HG03139 (cell line): ENCODE results near the gene ASTN1.
"Not testable (repeated sequence)": the region's sequence is repeated elsewhere in the genome, so short reads cannot be mapped to it uniquely, and the experiment has no call there.

Experiments used
- ATAC-seq: cut with Tn5 transposase; IDR thresholded peaks from one replicate; pipeline ENCODE4 v1.9.1; 2021; ENCODE audit not compliant: unreplicated experiment

ASTN1 gene

DNA sequence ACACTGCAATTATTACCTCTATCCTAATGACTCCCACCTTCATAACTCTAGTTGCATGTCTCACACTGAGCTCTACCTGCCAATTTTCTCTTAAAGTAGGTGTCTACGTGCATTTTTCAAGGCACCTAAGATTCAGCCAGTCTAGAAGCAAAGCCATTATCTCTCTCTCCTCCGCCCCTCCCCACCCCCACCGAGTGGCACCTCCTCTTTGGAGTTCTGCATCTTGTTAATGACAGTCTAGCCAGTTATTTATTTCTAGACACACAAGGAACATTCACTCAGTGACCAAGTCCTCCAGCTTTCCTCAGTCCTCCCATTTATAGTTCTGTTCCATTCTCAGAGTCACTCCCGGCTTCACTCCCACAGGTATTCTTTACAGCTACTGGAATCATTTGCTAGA lies 47.6 kb downstream of the ASTN1 start:
- ATAC-seq: no peak

DNA sequence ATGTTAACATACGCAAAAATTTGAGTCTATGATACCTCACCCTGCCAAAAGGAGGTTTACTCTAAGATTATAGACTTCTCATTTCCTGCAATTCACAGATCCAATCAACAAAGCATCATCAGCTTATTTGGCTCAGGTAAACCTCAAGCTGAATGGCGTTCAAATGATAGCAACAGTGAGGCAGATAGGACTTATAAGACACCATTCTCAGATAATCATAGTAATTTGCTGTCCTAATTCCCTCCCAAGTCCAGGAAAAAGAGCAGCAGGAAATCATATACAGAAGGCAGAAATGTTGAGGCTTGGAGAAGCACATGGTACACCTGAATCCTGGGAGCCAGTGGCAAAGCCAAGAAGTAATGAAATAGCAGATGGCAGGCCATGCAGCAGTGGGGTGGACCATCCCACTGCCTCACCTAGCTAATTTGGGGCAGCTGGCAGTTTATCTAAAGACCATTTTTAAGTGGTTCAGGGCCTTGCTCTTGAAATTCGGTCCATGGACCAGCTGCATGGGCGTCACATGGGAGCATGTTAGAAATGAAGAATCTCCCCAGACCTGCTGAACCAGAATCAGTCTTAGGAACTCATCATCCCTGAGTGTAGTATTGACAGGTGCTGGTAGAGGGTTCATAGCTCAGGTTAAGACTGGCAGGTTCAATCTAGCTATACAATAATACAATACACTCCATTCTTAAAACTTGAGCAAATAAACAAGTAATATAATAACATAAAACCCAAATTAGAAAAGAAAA lies 57.7 kb downstream of the ASTN1 start:
- no peak for ATAC-seq

DNA sequence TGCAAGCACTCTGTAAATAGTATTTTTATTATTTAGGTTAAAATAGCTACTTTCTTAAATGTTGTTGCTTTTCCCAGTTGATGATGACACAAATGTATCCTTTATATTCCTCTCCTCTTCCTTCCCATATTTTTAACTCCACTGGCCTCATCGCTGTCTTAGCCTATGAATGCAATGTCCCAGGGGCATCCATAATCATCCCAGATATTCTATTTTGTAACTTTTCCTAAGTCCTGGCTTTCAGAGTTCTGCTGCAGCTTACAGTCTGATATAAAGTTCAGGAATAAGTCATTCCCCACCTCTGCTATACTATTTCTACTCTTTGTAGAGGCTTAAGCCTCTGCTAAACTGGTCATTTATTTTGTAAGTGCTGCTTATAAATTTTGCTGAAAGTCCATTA lies 58.3 kb downstream of the ASTN1 start:
- no peak for ATAC-seq

DNA sequence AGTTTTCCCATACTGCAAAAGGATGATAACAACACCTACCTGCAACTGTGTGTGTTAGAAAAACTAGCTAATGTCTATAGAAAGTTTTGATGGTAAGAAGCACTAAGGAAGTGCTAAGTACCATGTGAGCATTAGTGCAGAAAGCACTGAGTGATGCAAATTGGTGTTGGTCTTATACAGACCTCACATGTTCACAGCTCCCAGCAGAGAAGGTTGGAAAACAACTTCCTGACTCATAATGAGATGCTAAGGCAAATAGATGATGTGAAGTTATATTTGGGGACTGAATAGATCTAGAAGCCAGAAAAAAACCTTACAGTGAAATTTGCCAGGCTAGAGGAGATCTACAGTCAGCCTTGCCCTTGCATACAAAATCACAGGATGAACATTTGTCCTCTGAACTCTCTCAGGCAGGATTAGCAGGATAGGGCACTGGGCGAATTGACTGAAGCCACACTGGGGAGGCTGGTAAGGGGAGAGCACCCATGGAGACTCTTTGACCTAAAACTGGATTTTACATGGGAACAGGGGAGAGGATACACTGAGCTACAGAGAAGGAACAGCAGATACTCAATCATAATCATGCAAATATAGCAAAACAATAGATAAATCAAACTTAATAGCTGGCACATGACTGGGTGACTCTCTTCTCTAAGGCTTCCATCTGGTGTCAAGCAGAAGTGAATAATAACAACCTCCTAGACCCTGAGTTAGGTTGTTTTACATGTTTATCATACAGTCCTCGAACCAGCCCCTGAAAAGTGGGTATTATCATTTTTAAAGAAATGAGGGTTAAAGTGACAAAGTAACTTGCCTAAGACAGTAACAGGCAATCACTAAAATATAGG lies 61.3 kb downstream of the ASTN1 start:
- ATAC-seq: no peak

DNA sequence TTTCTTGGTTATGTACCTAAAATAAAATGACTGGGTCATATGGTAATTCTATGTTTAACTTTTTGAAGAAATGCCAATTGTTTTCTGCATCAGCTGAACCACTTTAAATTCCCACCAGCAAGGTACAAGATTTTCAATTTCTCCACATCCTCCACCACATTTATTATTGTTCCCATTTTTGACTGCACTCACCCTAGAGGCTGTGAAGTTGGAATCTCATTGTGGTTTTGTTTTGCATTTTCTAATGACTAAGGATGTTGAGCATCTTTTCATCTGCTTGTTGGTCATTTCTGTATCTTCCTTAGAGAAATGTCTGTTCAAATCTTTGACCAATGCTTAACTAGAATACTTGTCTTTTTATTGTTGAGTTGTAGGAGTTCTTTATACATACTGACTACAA lies 72.5 kb downstream of the ASTN1 start:
- no peak for ATAC-seq

DNA sequence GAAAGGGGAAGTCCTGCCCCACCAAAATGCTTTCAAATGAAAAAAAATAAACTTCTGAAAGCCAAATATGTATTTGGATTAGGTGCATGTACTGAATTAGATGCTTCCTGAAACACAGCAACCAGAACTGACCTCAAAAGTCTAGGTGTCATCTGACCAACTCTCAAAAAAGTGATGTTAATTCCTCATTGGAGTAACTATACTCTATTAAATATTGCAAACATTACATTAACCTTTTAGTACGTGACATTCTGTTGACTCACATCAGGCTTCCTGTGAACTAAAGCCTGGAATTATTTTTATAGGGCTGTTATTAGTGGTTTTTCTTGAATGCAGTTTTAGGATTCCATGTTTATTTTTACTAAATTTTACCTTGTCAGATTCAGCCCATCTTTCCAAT lies 73.5 kb downstream of the ASTN1 start:
- no peak for ATAC-seq

DNA sequence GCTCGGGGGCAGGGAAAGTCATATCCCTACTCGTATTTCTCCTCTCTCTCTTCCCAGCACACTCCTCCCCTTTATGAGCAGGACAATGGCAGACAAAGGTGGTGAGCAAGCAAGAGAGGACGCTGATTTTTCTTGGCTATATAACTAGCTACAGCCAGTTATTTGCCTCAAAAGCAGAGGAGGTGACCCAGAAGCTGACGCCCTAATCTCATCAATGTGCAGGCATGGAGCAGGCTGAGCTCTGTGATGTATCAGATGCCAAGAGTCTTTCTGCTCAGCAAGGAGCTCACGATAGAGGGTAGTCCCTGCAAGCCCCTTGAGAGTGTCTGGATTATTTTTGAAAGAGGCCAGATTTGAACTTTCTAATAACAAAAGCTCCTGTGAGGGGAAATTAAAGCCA lies 75.5 kb downstream of the ASTN1 start:
- no peak for ATAC-seq

DNA sequence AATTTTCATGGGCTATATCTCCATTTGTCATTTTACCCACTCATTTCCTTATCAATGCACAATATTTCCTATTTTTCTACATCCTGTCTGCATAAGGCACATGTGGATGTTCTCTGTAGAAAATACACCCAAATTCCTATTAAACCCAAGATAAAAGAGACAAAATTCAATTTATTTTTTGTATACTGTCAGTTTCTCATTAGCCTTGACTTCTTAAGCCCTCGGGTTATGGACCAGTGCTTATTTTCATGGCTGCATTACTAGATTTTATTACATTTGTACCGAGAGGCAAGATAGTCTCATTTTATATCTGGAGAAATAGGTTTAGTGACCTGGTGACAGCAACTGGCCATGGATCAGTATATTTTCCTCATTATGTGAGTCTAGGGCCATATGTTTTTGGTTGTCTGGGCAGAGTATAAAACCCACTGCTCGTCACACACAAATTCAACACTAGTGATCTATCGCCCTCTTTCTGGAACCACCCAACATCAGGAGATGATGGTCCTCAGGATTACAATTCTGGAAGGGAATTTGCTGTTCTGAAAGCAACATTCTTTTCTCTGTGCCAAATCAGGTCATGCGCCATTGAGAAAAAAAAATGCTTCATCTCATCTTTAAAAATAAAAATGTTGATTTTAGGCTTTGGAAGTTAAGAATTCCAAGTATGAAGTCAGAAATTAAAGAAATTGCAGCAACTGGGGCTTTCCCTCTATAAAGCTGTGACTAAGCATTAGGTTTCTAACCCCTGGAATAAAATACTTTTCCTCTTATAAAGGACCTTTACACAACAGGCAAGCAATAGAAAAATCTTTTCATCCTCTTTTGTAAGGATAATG lies 81.4 kb downstream of the ASTN1 start:
- ATAC-seq: no peak

DNA sequence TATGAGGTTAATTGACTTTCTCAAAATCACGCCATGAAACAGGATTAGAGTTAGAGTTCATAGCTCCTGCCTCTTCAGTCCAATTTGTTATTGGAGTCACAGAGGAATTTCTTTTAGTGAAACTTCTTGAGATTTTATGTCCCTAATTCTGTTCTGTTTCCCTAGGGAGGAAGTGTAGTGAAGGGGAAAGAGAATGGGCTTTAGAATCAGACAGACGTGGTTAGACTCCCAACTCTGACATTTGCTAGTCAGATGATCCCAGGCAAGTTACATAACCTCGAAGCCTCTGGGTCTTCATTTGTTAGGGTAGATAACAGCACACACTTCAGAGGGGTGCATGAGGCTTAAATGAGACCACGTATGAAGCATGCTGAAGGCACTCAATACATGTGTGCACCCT lies 83.9 kb downstream of the ASTN1 start:
- ATAC-seq: no peak

DNA sequence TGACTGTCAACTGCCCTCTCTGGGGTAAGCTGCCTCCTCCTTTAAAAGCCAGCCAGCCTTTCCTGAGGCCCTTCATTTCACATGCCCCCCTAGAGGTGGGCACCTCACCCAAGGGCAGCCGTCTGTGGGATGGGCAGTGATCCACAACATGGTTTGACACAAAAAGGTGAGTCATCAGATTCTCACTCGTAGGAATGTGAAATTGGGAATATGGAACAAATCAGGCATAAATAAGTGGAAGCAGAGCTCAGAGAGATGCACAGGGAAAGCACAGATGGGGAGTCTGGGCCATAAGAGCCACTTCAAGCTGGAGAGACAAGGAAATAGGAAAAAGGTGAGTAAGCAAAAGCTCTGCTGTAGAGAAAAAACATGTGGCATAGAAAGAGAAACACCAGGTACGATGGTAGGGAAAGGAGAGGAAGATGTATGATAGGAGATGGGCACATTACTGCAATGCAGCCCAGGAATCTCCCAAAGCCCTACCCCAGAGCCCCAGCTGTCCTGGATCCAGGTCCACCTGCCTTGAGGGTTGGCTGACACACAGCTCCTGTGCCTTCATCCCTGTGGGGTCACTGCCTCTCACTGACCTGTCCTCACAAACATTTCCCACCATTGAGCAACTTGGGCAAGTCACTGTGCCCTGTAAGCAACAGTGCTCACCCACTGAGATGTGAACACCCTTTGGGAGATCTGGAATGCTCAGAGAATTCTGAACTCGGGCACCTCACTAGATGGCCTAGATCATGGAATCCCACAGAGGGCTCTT lies 86.6 kb downstream of the ASTN1 start:
- no peak for ATAC-seq

DNA sequence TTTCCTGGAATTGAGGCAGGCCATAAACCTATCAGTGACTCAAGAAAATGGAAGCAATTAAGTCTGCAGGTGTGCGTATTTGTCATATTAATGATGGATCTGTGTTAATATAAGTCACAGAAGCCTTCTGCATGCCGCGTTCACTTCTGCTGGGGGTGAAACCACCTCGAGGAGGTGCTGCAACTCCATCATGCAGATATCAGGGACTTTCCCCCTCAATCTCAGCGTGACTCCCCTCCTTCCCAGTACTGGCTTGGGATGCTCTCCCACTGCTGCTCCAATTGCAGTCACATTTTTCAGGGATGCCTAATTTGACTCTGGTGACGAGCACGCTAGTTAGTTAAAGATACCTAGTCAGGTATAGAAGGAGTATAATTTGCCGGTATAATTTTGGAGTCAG lies 87.5 kb downstream of the ASTN1 start:
- no peak for ATAC-seq

DNA sequence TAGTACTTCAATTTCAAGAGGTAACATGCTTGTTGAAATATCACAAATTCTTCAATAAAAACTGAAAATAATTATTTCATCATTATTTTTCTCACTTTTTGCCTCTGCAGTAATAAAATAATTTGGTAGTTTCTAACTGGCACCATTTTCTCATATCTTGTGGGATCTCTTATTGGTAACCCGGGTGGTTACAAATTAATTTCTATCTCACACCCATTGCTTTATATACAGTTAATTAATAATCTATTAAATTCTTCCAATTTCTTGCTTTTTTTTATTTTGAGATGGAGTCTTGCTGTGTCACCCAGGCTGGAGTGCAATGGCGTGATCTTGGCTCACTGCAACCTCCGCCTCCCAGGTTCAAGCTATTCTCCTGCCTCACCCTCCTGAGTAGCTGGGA lies 89.7 kb downstream of the ASTN1 start:
- ATAC-seq: not testable (repeated sequence)

DNA sequence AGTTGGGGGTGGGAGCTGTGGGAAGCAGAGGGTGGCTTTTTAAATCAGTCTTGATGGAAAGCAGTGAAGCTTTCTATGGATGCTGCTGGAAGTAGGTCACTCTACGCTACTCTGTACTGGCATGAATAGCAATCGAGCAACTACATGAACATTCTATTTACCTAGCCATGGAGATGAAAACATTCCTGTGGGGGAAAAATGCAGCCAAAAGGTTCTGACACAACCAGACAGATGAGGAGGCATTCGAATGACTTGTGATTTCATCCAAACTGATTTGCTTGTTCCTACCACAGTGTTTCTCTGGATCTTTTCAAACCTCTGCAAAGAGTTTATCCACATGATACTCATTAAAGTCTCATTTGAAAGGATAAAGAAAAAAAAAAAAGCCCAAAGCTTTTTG lies 95.0 kb downstream of the ASTN1 start:
- no peak for ATAC-seq

DNA sequence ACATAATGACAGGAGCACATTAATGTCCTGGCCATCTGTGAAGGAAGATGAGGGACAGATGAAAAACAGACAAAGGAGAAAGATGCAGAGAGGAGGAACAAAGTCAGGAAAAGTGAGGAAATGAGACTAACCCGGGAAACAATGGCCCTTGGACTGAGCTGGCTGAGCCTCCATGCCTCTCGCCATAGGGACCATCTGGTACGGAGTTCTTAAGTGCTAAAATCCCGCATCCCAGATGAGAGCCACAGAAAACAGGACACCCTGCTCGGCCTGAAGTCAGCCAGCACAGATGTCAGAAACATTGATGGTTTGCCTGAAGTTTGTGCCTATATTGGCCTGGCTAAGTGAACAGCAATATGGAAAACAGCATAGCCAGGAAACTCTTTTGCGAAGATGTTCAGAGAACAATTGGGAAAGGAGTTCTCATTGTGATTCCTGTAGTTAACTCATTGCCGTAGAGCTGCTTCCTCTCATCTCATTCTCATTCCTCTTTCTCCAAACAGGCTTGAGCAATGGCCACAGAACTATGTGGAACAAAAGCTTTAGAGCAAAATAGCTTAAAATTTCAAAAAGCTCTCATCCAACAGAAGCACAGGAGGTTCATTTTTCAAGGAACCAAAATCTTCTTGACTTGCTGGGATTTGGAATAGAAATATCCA lies 96.6 kb downstream of the ASTN1 start:
- ATAC-seq: no peak

DNA sequence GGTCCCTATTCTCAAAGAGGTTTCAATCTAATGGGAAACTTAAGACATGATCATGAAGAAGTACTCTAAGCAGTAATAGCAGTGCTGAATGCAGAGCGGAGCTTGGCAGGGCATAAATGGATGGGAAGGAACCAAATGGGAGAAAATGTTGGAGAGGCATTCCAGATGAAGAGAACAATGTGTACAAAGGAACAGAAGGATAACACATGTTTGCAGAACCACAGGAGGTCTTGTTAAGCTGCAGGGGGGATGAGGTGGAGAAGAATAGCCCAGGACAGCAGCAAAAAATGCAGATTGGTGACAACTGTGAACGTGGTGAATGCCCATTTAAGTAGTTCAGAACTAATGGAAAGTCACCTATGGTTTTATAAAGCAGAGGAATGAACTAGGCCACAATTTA lies 99.1 kb downstream of the ASTN1 start:
- no peak for ATAC-seq

DNA sequence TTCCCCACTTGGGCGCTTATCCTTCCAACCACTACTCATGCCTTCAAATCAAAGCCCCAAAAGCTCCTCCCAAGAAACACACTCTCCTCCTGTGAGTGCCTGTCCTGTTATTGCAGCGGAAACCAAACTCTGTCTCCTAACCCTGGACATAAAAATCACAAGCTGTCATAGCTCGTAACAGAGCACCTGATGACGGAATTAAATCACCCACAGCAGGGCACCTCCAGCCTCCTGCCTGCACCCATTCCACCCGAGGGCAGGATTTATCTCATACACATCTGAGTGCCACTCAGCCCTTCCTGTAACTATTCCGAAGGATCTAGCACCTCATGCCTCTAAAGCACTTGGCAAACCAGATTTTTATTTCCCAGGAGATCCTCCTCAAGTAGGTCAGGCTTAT lies 100.9 kb downstream of the ASTN1 start:
- no peak for ATAC-seq

DNA sequence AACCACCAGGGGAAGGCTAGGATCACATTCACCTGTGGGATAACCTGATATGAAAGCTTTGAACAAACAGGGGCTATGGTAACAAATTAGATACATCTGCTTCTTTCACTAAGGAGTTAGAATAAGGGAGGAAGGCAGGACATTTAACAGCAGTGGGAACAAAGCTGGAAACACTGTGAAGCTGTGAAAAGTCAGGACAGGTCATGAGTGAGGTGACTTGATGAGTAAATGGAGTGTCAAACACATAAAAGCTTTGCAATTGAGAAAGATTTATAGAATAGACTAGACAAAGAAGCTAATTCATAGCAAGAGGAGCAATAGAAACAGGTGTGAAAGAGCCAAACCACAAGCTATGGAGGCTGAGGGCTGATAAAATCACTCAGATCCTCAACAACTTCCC lies 110.0 kb downstream of the ASTN1 start:
- ATAC-seq: no peak

DNA sequence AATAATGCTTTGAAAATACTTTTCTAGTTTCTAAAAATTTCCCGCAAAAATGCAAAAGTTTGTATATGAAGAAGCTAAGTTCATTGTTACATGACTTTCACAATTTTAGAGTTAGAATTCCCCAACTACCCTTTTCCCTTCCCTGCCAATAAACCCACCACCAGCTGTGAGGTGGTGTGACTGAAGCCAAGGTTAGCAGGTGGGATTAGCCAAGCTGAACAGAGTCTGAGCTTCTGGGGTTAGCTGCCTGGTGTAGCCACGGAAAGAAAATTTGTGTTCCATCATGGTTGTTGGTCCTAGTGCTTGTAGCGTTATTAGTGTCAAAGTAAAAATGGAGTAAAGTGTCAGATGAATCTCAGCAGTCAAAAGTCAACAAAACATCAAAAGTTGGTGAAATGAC lies 110.9 kb downstream of the ASTN1 start:
- no peak for ATAC-seq

DNA sequence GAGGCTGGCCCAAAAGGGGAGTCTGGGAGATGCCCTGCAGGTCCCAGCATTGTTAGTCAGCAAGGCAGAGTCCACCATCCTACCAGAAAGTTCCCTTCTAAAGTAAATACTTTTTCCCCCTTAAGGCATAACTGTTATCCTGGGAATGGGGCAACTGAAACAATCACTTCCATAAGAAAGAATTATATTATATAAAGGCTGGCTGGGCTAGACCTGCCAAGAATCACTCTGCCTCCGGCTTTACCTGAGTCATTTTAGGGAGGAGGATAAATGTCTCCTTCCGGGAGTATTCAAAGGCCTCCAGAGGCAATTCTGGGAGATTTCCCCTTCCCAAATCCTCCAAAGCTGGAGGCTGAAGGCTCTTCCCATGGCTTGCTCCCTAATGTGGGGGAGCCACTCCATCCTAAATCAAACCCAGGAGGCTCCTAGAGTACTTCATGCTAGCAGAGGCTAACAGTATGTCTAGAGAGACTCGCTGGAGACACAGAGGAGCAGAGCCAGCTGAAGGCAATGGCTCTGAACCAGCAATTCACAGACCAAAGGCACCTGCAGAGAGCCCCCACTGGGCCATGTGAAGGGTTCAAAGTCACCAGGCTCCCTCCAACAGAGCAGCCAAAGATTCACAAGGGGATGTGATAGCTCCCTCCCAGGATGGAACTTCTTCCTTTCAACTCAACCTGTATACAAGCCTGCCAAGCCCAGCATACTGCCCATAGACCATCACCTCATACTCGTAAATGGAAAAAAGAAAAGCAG lies 116.0 kb downstream of the ASTN1 start:
- ATAC-seq: no peak

DNA sequence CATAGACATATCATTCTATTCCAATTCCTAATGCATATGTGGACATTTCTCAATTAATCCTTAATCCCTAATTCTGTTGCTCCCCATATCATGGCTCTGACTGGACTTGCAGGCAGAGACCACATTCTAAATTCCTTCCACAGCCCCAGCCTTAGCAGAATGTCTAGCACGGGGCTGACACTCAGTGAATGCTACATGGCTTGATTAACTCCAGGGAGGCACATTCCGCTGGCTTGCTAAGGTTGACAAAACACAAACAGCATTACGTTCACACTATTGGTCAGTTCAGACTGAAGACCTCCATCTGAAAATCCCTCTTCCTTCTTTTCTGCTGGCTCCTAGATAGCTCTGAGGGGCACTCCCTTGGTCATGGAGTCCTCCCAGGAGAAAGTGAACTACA lies 119.4 kb downstream of the ASTN1 start:
- no peak for ATAC-seq
